Measurements from ENCODE around the gene OXSR1.

OXSR1 gene

DNA sequence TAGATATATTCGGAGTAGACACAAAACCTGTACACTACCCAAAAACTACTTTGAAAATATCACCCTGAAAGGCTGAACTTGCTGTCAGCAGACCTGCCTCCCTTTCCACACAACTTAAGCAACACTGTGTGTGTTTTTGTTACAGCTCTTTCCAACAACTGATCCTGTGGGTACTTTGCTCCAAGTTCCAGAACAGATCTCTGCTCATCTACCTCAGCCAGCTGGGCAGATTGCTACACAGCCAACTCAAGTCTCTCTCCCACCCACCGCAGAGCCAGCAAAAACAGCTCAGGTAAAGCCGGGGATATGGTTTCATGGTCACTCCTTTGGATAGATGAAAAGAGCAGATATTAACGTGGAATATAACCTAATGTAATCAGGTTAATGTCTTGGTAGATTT lies 80.6 kb downstream of the OXSR1 start:
- no peaks in the 10 kb centered on the region for H3K9me3 ChIP-seq (ENCODE audit: control insufficient read depth, insufficient read depth, low read length)
- H3K27me3 ChIP-seq (ENCODE audit: control insufficient read depth, insufficient read depth, low read length), result no peaks in the 10 kb centered on the region
- H3K27ac ChIP-seq (ENCODE audit: low read depth, low read length), result no peak overlapping the region
- no peak overlapping the region for H3K4me3 ChIP-seq (ENCODE audit: low read depth, low read length)
- H3K4me1 ChIP-seq (ENCODE audit: control insufficient read depth, insufficient read depth, low read length), result no peaks in the 10 kb centered on the region
- no peak overlapping the region for H3K9ac ChIP-seq (ENCODE audit: low read depth, low read length)
- H3K36me3 ChIP-seq (ENCODE audit: control insufficient read depth, insufficient read depth, low read length), result peaks cover 67% of the 10 kb centered on the region

DNA sequence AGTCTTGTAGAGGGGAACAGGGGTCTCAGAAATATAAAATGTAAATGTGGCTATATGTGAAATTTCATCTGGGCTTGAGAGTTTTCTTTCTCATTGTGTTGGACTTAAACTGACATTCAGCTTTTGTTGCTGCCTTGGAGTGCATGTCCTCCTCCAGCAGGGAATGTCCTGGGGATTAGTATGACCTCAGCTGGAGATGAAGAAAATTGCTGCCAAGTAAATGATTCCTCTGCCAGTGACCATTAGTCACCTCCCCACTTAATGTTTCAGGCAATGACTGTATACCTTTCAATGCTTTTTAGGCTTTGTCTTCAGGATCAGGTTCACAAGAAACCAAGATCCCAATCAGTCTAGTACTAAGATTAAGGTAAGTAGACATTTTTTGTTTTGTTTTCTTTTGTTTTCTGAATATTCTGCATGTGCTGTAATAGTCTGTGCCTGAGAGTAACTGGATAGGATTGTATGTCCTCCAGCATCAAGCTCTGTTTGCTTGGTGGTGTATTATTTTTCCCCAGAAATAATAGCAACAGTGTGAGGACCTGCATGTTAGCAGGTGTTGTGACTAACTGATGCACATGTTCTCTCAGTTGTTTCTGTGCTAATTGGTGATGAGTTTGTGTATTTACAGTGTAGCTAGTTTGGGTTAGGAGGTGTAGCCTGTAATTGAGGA lies 82.2 kb downstream of the OXSR1 start:
- Histone ChIP-seq H3K27ac (ENCODE audit: low read depth, low read length) (no peak overlapping the region), H3K36me3 (ENCODE audit: control insufficient read depth, insufficient read depth, low read length) (peaks cover 73% of the 10 kb centered on the region), H3K9ac (ENCODE audit: low read depth, low read length) (no peak overlapping the region), H3K27me3 (ENCODE audit: control insufficient read depth, insufficient read depth, low read length) (no peaks in the 10 kb centered on the region), H3K4me3 (ENCODE audit: low read depth, low read length) (no peak overlapping the region), H3K4me1 (ENCODE audit: control insufficient read depth, insufficient read depth, low read length) (no peaks in the 10 kb centered on the region), H3K9me3 (ENCODE audit: control insufficient read depth, insufficient read depth, low read length) (no peaks in the 10 kb centered on the region)

DNA sequence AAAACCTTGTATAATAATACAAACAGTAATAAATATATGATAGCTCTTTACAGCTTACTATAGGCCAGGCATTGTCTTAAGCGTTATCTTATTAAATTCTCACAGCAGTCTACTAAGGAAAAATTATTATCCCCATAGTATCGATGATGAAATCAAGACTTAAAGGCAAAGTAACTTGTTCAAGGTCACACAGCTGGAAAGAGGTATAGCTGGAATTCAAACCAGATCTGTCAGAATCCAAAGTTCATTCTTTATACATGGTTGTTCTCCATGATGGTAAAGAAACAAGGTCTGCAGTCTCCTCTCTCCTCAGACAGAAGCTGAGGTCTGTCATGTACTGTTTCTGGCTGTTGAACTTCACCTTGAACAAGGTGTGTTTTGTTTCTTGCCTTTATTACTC lies 84.9 kb downstream of the OXSR1 start:
- H3K36me3 ChIP-seq (ENCODE audit: control insufficient read depth, insufficient read depth, low read length), result peaks cover 94% of the 10 kb centered on the region

DNA sequence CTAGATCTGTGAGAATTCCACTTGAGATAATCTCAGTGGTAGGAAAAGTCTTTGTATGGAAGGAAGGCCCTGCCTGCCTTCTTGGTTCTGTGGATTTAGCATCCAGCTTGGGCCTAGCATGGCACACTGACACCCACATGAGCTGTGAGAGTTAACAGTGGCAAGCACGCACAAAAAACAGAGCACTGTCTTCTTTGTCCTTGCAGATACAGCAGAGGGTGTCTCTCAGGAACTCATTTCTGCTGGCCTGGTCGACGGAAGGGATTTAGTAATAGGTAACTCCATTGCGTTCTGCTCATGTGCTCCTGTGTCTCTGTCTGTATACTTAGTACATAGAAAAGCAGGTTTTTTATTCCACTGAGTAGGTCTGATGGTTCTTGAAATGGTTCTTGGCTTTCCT lies 85.9 kb downstream of the OXSR1 start:
- peaks cover 85% of the 10 kb centered on the region for H3K36me3 ChIP-seq (ENCODE audit: control insufficient read depth, insufficient read depth, low read length)
- H3K27ac ChIP-seq (ENCODE audit: low read depth, low read length), result no peak overlapping the region
- no peaks in the 10 kb centered on the region for H3K9me3 ChIP-seq (ENCODE audit: control insufficient read depth, insufficient read depth, low read length)
- H3K9ac ChIP-seq (ENCODE audit: low read depth, low read length), result no peak overlapping the region
- H3K4me1 ChIP-seq (ENCODE audit: control insufficient read depth, insufficient read depth, low read length), result no peaks in the 10 kb centered on the region
- H3K27me3 ChIP-seq (ENCODE audit: control insufficient read depth, insufficient read depth, low read length), result no peaks in the 10 kb centered on the region
- no peak overlapping the region for H3K4me3 ChIP-seq (ENCODE audit: low read depth, low read length)

More for the DNA sequence above, 84.9 kb downstream of the OXSR1 start:
- Histone ChIP-seq H3K4me3 (ENCODE audit: low read depth, low read length) (no peak overlapping the region), H3K9ac (ENCODE audit: low read depth, low read length) (no peak overlapping the region), H3K9me3 (ENCODE audit: control insufficient read depth, insufficient read depth, low read length) (no peaks in the 10 kb centered on the region), H3K4me1 (ENCODE audit: control insufficient read depth, insufficient read depth, low read length) (no peaks in the 10 kb centered on the region), H3K27me3 (ENCODE audit: control insufficient read depth, insufficient read depth, low read length) (no peaks in the 10 kb centered on the region), H3K27ac (ENCODE audit: low read depth, low read length) (no peak overlapping the region)

DNA sequence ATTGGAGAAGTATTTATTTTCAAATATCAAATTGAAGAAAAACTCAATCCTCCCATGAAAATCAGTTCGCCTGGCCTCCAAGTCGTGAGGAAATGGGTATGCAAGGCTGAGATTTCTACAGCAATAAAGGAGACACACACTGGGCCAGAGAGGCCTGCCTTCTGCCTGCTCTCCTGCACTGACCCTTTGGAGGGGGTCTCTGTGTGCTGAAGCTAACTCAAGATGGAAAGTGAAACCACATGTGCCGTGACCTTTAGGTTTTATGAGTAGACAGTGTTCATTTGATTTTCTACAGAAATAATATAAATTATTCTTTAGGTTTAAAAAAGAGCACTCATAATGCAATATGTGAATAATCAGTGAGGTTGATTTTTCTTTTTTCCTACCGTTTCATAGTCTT lies 88.4 kb downstream of the OXSR1 start:
- H3K9me3 ChIP-seq (ENCODE audit: control insufficient read depth, insufficient read depth, low read length), result no peaks in the 10 kb centered on the region
- no peaks in the 10 kb centered on the region for H3K27me3 ChIP-seq (ENCODE audit: control insufficient read depth, insufficient read depth, low read length)
- peaks cover 62% of the 10 kb centered on the region for H3K36me3 ChIP-seq (ENCODE audit: control insufficient read depth, insufficient read depth, low read length)

DNA sequence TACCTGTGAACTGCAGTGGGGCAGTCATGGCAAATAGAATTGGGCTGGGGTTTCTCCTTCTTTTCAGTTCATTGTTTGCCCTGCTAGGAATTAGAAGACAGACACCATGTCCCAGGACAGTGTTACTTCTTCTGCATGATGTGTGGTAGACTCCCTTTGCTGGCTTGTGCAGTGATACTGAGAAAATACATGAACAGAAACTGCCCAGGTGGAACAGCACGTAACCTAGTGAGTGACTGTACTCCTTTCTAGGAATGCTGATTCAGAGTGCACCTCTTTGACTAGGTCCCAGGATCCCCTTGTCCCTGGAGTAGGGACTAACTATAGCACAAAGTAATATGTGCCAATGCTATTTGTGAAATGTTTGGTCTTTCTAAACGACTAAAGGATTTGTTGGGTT lies 89.5 kb downstream of the OXSR1 start:
- no peaks in the 10 kb centered on the region for H3K27me3 ChIP-seq (ENCODE audit: control insufficient read depth, insufficient read depth, low read length)
- H3K4me1 ChIP-seq (ENCODE audit: control insufficient read depth, insufficient read depth, low read length), result no peaks in the 10 kb centered on the region
- H3K9ac ChIP-seq (ENCODE audit: low read depth, low read length), result no peak overlapping the region
- no peaks in the 10 kb centered on the region for H3K9me3 ChIP-seq (ENCODE audit: control insufficient read depth, insufficient read depth, low read length)
- H3K4me3 ChIP-seq (ENCODE audit: low read depth, low read length), result no peak overlapping the region
- H3K27ac ChIP-seq (ENCODE audit: low read depth, low read length), result no peak overlapping the region
- peaks cover 51% of the 10 kb centered on the region for H3K36me3 ChIP-seq (ENCODE audit: control insufficient read depth, insufficient read depth, low read length)

More for the DNA sequence above, 88.4 kb downstream of the OXSR1 start:
- no peak overlapping the region for H3K9ac ChIP-seq (ENCODE audit: low read depth, low read length)
- no peak overlapping the region for H3K4me3 ChIP-seq (ENCODE audit: low read depth, low read length)
- H3K4me1 ChIP-seq (ENCODE audit: control insufficient read depth, insufficient read depth, low read length), result no peaks in the 10 kb centered on the region
- H3K27ac ChIP-seq (ENCODE audit: low read depth, low read length), result no peak overlapping the region

DNA sequence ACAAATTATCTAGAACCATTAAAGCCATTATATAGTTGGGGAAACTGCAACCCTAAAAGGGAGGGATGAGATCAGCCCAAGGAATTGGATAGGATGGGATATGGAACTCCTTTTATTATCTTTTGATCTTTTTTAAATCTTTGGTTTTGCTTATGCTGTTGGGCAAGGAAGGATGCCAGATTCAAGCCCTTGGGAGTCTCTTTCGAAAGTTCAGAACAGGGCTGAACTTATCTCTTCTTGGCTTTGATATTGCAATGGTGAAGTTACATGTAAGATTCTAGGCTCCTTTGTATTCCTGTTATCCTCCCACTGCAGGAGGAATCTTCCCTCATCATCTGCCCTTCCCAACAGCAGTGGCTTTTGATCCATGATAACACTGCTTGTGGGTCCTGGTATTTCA lies 90.3 kb downstream of the OXSR1 start:
- H3K27ac ChIP-seq (ENCODE audit: low read depth, low read length), result no peak overlapping the region
- H3K4me3 ChIP-seq (ENCODE audit: low read depth, low read length), result no peak overlapping the region
- H3K27me3 ChIP-seq (ENCODE audit: control insufficient read depth, insufficient read depth, low read length), result no peaks in the 10 kb centered on the region
- H3K36me3 ChIP-seq (ENCODE audit: control insufficient read depth, insufficient read depth, low read length), result peaks cover 43% of the 10 kb centered on the region
- no peak overlapping the region for H3K9ac ChIP-seq (ENCODE audit: low read depth, low read length)
- H3K9me3 ChIP-seq (ENCODE audit: control insufficient read depth, insufficient read depth, low read length), result no peaks in the 10 kb centered on the region
- no peaks in the 10 kb centered on the region for H3K4me1 ChIP-seq (ENCODE audit: control insufficient read depth, insufficient read depth, low read length)

DNA sequence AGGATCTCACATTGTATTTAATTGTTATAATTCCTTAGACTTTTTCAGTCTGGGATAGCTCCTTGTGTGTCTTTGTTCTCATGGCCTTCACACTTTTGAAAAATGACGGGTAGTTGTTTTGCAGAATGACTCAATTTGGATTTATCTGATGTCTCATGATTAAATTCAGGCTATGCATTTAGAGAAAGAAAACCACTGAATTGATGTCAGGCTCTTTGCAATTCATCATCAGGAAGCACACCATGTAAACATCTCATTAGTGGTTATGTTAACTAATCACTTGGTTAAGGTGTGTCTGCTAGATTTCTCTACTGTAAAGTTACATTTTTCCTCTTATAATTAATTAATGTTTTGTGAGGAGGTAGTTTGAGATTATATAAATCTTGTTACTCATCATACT lies 92.2 kb downstream of the OXSR1 start:
- no peak overlapping the region for H3K4me3 ChIP-seq (ENCODE audit: low read depth, low read length)
- peaks cover 28% of the 10 kb centered on the region for H3K36me3 ChIP-seq (ENCODE audit: control insufficient read depth, insufficient read depth, low read length)
- no peaks in the 10 kb centered on the region for H3K9me3 ChIP-seq (ENCODE audit: control insufficient read depth, insufficient read depth, low read length)
- no peak overlapping the region for H3K27ac ChIP-seq (ENCODE audit: low read depth, low read length)
- H3K9ac ChIP-seq (ENCODE audit: low read depth, low read length), result no peak overlapping the region
- H3K4me1 ChIP-seq (ENCODE audit: control insufficient read depth, insufficient read depth, low read length), result no peaks in the 10 kb centered on the region
- H3K27me3 ChIP-seq (ENCODE audit: control insufficient read depth, insufficient read depth, low read length), result no peaks in the 10 kb centered on the region

DNA sequence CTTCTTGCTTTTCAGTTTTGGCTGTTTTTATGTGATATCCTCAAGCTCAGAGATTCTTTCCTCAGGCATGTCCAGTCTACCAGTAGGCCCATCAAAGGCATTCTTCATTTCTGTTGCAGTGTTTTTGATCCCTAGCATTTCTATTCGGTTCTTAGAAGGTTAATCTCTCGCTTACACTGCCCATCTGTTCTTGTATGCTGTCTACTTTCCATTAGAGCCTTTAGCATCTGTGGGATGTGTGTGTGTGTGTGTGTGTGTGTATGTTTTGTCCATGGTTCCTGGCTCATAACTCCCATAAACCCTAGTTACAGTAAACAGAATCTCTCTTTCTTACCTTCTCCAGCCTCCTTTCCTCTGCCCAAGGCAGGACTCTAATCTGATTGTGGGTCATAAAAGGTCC lies 95.1 kb downstream of the OXSR1 start:
- no peaks in the 10 kb centered on the region for H3K9me3 ChIP-seq (ENCODE audit: control insufficient read depth, insufficient read depth, low read length)
- H3K36me3 ChIP-seq (ENCODE audit: control insufficient read depth, insufficient read depth, low read length), result peaks cover 4% of the 10 kb centered on the region; the same call in 1 of the 2 replicates
- no peak overlapping the region for H3K4me3 ChIP-seq (ENCODE audit: low read depth, low read length)
- H3K27ac ChIP-seq (ENCODE audit: low read depth, low read length), result no peak overlapping the region
- H3K27me3 ChIP-seq (ENCODE audit: control insufficient read depth, insufficient read depth, low read length), result no peaks in the 10 kb centered on the region
- peaks cover 8% of the 10 kb centered on the region; the same call in 1 of the 2 replicates for H3K4me1 ChIP-seq (ENCODE audit: control insufficient read depth, insufficient read depth, low read length)
- no peak overlapping the region for H3K9ac ChIP-seq (ENCODE audit: low read depth, low read length)

DNA sequence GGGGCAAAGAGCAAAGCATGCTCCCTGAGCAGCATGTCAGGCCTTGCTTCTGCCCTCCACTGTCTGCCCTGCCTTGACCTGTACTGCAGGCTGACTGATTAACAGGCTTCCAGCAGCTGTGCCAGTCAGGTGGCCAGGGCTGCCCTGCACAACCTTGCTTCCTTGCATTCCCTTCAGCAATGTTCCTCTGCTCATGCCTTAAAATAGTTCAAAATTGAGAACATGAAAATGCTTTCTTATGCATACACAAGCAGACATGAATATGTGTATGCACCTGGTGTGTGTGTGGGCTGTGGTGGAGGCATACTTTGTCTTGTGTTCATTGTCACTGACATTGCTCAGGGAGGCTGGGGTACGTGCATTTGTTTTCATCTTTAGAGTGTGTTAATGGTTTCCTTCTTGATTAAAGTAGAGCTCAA lies 99.0 kb downstream of the OXSR1 start:
- Histone ChIP-seq H3K9me3 (ENCODE audit: control insufficient read depth, insufficient read depth, low read length) (no peaks in the 10 kb centered on the region), H3K9ac (ENCODE audit: low read depth, low read length) (no peak overlapping the region), H3K27me3 (ENCODE audit: control insufficient read depth, insufficient read depth, low read length) (no peaks in the 10 kb centered on the region), H3K4me3 (ENCODE audit: low read depth, low read length) (no peak overlapping the region), H3K36me3 (ENCODE audit: control insufficient read depth, insufficient read depth, low read length) (peaks cover 4% of the 10 kb centered on the region; the same call in 1 of the 2 replicates), H3K4me1 (ENCODE audit: control insufficient read depth, insufficient read depth, low read length) (peaks cover 17% of the 10 kb centered on the region), H3K27ac (ENCODE audit: low read depth, low read length) (peak overlapping the region; percentile 0)

DNA sequence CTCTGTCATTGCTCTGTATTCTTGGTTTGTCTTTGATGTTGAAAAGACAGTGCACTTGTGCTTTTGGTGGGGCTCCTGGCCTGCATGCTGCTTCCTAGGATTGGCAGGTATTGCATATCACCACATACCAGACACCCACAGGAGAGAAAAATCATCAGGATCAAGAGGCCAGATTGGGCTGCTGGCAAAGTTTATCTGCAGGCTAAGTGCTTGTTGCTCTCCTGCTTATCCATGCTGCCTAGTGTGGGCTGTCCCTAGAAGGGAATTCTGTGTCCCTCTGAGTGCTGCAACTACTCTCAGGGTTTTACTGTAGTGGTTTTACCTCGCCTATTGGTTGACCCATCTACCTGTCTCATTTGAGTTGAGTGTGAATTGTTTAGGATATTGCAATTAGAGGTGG lies 99.4 kb downstream of the OXSR1 start:
- H3K27me3 ChIP-seq (ENCODE audit: control insufficient read depth, insufficient read depth, low read length), result no peaks in the 10 kb centered on the region
- H3K9ac ChIP-seq (ENCODE audit: low read depth, low read length), result no peak overlapping the region
- no peaks in the 10 kb centered on the region for H3K9me3 ChIP-seq (ENCODE audit: control insufficient read depth, insufficient read depth, low read length)
- no peak overlapping the region for H3K27ac ChIP-seq (ENCODE audit: low read depth, low read length)
- H3K36me3 ChIP-seq (ENCODE audit: control insufficient read depth, insufficient read depth, low read length), result peaks cover 4% of the 10 kb centered on the region; the same call in 1 of the 2 replicates
- H3K4me1 ChIP-seq (ENCODE audit: control insufficient read depth, insufficient read depth, low read length), result peaks cover 17% of the 10 kb centered on the region
- no peak overlapping the region for H3K4me3 ChIP-seq (ENCODE audit: low read depth, low read length)
